ENCODE data around the gene HSPH1. TPM values are rescaled to one million over a fixed set of nuclear protein-coding genes. Genes with fewer than 3 reads are reported as not detected.

The HSPH1 gene
- total and polyA plus RNA-seq, 2 of the 13 experiments (the other 11 are each of a cell fraction or from before 2014, with no cell fraction given) = 13.0 to 62.9 TPM

DNA sequence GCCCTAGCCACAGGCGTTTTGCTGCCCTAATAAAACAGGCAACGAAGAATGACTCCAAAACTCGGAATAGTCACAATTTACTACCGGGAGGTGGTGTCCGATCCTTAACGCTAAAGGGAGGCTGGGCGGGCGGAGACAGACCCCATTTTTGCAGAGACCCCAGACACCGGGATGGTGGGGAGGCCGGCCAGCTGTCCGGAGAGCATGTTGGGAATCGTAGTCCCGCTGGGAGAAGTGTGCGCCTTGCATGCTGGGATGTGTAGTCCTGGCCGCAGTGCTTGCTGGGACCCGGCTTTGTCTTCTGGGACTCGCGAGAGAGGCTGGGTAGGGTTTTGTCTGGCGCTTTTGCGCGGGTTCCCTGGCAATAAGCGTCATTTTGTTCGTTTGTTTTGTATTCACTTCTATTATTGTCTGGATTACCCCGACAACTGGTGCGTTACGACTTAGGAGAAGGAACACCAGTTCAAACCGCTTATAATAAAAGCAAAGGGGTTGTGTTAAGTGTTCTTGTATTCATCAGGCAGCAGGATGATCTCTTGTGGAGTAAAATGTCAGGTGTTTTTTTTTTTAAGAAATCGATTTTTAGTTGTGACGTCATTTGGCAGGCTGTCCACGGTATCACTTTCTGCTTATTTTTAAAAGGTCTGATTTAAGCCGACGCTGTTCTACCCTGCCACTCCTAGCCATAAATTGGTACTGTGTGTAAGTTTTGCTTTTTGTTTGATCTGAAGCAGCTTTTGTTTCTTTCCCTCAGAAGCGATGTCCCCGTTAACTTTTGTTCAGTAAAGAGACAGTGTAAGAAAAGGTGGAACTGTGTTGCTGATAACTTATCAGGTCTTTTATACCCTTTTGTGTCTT lies 676 bp upstream of the HSPH1 start (continued):
- TF ChIP-seq ZFP36 (IDR thresholded peaks at IDR 0.05; ENCODE audit: borderline replicate concordance, low read depth, low read length, partially characterized antibody) = no peak
- TF ChIP-seq, protein P1, sequence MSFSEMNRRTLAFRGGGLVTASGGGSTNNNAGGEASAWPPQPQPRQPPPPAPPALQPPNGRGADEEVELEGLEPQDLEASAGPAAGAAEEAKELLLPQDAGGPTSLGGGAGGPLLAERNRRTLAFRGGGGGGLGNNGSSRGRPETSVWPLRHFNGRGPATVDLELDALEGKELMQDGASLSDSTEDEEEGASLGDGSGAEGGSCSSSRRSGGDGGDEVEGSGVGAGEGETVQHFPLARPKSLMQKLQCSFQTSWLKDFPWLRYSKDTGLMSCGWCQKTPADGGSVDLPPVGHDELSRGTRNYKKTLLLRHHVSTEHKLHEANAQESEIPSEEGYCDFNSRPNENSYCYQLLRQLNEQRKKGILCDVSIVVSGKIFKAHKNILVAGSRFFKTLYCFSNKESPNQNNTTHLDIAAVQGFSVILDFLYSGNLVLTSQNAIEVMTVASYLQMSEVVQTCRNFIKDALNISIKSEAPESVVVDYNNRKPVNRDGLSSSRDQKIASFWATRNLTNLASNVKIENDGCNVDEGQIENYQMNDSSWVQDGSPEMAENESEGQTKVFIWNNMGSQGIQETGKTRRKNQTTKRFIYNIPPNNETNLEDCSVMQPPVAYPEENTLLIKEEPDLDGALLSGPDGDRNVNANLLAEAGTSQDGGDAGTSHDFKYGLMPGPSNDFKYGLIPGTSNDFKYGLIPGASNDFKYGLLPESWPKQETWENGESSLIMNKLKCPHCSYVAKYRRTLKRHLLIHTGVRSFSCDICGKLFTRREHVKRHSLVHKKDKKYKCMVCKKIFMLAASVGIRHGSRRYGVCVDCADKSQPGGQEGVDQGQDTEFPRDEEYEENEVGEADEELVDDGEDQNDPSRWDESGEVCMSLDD (CRISPR knock-in tag; IDR thresholded peaks at IDR 0.05; ENCODE audit: borderline replicate concordance) = no peak
- TF ChIP-seq ZNF773 (CRISPR knock-in tag; IDR thresholded peaks at IDR 0.05; ENCODE audit: borderline replicate concordance) = no peak
- no peak for TF ChIP-seq ZFP36L2 (CRISPR knock-in tag; IDR thresholded peaks at IDR 0.05)
- TF ChIP-seq, protein P2, sequence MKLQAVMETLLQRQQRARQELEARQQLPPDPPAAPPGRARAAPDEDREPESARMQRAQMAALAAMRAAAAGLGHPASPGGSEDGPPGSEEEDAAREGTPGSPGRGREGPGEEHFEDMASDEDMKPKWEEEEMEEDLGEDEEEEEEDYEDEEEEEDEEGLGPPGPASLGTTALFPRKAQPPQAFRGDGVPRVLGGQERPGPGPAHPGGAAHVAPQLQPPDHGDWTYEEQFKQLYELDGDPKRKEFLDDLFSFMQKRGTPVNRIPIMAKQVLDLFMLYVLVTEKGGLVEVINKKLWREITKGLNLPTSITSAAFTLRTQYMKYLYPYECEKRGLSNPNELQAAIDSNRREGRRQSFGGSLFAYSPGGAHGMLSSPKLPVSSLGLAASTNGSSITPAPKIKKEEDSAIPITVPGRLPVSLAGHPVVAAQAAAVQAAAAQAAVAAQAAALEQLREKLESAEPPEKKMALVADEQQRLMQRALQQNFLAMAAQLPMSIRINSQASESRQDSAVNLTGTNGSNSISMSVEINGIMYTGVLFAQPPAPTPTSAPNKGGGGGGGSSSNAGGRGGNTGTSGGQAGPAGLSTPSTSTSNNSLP (IDR thresholded peaks at IDR 0.05; ENCODE audit: low read depth, low read length) = no peak
- TF ChIP-seq CBFB (CRISPR knock-in tag; IDR thresholded peaks at IDR 0.05) = 0 out of 2 replicates have a peak, but pooled peaks have one; percentile 27
- TF ChIP-seq TGIF2 (CRISPR knock-in tag; IDR thresholded peaks at IDR 0.05) = peak; percentile 30
- no peak for TF ChIP-seq KDM2A (CRISPR knock-in tag; IDR thresholded peaks at IDR 0.05; ENCODE audit: borderline replicate concordance, low read depth)
- TF ChIP-seq, protein P3, sequence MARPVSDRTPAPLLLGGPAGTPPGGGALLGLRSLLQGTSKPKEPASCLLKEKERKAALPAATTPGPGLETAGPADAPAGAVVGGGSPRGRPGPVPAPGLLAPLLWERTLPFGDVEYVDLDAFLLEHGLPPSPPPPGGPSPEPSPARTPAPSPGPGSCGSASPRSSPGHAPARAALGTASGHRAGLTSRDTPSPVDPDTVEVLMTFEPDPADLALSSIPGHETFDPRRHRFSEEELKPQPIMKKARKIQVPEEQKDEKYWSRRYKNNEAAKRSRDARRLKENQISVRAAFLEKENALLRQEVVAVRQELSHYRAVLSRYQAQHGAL (CRISPR knock-in tag; IDR thresholded peaks at IDR 0.05; ENCODE audit: not compliant biosample characterization) = no peak
- no peak for TF ChIP-seq ZNF589 (CRISPR knock-in tag; conservative IDR thresholded peaks at IDR 0.05)
- TF ChIP-seq ZNF790 (CRISPR knock-in tag; IDR thresholded peaks at IDR 0.05; ENCODE audit: borderline replicate concordance) = no peak
- TF ChIP-seq ZBTB8A (CRISPR knock-in tag; IDR thresholded peaks at IDR 0.05; ENCODE audit: borderline replicate concordance, low read depth) = no peak
- TF ChIP-seq ZNF333 (CRISPR knock-in tag; IDR thresholded peaks at IDR 0.05; ENCODE audit: borderline replicate concordance) = no peak
- TF ChIP-seq ZNF562 (CRISPR knock-in tag; IDR thresholded peaks at IDR 0.05; ENCODE audit: borderline replicate concordance) = no peak
- no peak for TF ChIP-seq ZNF546 (CRISPR knock-in tag; conservative IDR thresholded peaks at IDR 0.05)
- no peak for TF ChIP-seq SMYD3 (CRISPR knock-in tag; IDR thresholded peaks at IDR 0.05)
- TF ChIP-seq SNAI1 (CRISPR knock-in tag; IDR thresholded peaks at IDR 0.05; ENCODE audit: borderline replicate concordance) = no peak
- TF ChIP-seq, protein P4, sequence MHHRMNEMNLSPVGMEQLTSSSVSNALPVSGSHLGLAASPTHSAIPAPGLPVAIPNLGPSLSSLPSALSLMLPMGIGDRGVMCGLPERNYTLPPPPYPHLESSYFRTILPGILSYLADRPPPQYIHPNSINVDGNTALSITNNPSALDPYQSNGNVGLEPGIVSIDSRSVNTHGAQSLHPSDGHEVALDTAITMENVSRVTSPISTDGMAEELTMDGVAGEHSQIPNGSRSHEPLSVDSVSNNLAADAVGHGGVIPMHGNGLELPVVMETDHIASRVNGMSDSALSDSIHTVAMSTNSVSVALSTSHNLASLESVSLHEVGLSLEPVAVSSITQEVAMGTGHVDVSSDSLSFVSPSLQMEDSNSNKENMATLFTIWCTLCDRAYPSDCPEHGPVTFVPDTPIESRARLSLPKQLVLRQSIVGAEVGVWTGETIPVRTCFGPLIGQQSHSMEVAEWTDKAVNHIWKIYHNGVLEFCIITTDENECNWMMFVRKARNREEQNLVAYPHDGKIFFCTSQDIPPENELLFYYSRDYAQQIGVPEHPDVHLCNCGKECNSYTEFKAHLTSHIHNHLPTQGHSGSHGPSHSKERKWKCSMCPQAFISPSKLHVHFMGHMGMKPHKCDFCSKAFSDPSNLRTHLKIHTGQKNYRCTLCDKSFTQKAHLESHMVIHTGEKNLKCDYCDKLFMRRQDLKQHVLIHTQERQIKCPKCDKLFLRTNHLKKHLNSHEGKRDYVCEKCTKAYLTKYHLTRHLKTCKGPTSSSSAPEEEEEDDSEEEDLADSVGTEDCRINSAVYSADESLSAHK (CRISPR knock-in tag; IDR thresholded peaks at IDR 0.05; ENCODE audit: borderline replicate concordance) = no peak
- TF ChIP-seq HOXA9 (CRISPR knock-in tag; IDR thresholded peaks at IDR 0.05; ENCODE audit: borderline replicate concordance) = no peak
- TF ChIP-seq MTF1 (CRISPR knock-in tag; IDR thresholded peaks at IDR 0.05) = no peak
- no peak for TF ChIP-seq ZNF883 (CRISPR knock-in tag; IDR thresholded peaks at IDR 0.05; ENCODE audit: not compliant biosample characterization)

Data from HepG2 (cell line).